ENCODE results near the gene SCGB1D4.

The SCGB1D4 gene

DNA sequence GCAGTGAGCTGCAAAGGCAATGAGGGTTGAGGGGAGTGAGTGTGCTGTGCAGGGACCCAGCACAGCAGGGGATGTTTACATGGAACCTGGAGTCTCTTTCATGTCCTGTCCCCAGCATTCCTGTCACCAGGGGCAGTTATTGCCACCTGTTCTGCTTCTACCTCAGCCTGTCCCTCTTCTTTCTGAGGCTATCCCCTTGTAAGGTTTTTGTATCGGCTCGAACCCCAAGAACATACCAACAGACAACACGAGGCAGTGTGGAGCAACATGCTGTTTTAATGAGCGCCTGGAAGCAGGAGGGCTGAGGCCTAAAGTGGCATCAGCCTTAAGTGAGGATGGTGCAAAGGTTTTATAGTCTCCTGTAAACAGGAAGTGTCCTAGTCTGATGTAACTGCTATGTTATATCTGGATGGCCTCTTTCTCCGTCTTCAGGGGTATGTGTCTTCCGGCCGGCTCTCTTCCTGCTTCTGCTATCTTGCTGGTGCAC lies 25.0 kb downstream of the SCGB1D4 start:
- DNase-seq (ENCODE audit: low spot score) = no peak

DNA sequence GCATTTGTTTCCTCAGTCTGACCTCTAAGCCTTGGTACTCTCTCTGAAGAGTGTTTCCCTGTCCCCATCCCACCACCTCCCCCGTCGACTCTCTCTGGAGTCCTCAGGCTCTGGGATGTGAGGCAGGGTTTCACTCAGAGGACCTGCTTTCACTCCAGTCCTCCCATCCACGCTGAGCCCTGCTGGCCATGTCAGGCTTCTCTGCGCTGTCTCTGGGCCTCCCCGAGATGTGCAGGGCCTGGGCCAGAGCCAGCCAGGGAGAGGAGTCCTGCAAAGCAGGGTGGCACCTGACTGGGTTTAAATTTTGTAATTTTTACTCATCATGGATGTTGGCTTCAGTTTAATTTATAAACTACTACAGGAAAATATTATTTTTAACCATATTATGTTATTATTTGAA lies 25.6 kb downstream of the SCGB1D4 start:
- DNase-seq (ENCODE audit: low spot score) = no peak

DNA sequence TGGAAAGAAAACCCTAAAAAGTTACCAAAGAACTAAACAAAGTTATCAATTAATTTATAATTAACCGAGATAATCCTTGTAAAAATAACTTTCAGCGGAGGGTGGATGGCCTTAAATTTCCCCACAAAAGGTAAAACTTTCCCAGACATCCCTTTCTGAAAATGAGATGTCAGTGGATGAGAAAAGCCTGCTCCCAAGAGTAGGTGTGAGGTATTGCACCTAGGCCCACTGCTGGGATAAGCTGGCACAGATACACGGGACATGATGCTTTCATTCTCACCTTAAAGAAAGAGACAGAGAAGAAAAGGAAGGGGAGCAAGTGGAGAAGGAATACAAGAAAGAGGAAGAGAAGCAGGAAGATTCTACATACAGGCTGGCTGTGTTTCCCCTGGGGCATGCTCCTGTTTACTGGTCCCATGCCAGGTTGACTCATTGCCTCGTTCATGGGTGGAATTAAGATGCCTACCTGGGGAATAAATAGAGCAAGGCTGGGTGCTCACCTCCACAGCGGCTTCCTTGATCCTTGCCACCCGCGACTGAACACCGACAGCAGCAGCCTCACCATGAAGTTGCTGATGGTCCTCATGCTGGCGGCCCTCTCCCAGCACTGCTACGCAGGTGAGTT lies 29.1 kb downstream of the SCGB1D4 start, which contains the start of gene SCGB2A2:
Gene SCGB2A2, plus strand, starts transcription at position 505 of the 625 bp plus-strand sequence. Its CDS starts 59 bp downstream, at position 564.
- no peak for DNase-seq (ENCODE audit: low spot score)

DNA sequence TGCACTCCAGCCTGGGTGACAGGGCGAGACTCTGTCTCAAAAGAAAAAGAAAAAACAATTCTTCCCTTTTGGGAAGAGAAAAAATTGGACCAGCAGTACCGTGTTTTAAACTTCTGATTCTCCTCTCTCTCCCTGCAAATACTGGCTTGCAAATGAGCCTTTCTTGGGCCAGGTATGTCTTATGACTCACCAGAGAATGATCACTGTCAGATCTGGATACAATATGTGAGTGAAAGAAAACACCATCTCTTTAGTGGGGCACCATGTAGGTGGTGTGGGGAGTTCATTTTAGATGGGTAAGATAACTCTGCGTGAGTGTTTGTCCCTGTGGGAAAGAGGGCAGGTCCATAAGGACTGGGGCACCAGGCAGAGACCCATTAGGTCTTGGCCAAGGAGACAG lies 31.3 kb downstream of the SCGB1D4 start:
- no peak for DNase-seq (ENCODE audit: low spot score)

DNA sequence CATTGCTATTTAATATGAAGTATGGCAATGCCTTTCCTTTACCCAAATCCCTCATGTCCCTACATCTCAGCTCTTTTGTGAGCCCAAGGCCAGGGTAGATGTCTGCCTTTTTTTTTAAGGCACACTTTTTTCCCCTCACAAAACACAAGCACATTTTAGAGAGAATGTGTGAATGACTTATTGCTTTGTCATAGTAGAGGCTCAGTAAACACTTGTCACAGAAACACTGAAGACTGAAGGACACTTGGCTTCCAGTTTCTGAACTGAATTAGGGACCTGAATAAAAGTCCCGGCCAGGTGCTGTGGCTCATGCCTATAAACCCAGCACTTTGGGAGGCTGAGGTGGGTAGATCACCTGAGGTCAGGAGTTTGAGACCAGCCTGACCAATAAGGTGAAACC lies 31.8 kb downstream of the SCGB1D4 start:
- no peak for DNase-seq (ENCODE audit: low spot score)

DNA sequence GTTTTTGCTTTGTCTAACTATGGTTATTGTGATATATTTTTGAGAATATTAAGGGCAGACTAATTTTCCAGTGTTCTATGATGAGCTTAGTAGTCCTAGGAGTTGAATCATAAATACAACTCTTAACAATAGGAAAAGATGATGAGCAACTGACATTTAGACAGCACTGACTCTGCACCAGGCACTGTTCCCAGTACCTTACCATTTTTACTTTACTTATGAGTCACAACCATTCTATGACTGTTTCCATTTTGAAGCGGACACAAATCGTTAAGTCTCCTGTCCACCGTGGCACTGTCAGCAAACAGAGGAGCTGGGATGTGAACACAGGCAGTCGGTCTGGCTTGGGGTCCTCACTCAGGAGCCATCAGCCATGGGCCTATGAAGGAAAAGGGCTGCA lies 32.3 kb downstream of the SCGB1D4 start:
- DNase-seq (ENCODE audit: low spot score) = no peak

DNA sequence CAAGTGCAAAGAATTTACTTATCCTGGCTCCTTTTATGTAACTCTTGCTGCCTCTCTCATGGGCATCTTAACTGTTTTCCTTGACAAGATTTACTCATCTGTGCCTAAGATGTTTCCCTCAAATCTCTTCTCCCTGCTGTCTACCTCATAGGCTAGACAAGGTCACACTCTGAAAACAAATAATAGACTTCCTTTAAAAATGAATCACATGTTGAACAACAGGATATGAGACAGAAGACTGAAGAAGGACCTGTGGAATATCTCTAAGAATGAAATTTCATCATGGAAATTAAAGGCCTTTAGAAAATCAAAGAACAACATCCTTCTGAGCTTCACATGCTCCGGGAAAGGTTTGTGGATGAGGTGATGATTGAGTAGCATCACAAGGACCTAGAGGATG lies 34.9 kb downstream of the SCGB1D4 start:
- no peak for DNase-seq (ENCODE audit: low spot score)

DNA sequence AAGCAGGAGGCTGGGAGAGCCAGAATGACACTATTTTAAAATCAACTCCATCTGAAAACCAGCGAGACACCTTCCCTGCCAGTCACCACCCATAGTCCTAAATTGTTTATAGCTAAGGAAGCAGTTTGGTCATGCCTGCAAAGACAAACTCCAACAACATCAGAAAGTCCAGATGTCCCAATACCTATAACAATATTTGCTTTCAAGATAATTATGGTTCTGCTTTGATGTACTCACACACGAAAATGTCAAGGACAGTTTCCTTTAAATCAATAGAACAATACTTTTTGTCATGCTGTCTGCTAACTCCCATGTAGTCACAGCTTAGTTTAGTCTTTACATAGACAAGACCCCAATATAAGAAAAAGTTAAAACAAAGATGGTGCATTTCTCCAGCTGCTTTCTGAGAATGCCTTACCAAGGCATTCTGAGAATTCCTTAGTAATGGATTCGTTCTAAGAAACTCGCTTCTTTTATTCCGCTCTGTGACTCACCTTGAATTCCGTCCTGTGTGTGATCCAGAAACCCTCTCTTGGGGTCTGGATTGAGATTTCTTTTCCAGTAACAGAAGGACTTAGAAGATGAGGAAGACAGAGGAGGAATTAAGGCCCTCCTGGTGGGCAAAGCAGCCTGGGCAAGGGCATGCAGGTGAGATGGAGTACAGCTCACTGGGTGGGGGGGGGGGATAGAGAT lies 38.5 kb downstream of the SCGB1D4 start:
- DNase-seq (ENCODE audit: low spot score) = no peak

DNA sequence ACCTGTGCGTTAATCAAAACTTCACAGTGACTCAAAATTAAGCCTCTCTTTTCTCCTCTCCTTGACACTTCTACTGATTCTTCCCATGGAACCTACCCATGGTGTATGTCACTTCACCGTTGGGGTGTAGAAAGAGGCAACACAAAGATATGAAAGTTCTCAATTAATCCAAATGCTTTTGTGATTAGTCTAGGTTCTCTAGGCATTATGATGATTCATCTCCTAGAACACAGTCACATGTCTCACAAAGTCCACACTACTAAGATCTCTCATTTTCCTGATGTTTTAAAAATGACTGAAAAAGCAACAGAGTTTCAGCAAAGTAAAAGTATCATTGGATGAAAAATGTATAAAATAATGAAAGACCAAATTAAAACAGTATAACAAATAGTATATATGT lies 42.6 kb downstream of the SCGB1D4 start:
- DNase-seq (ENCODE audit: low spot score) = no peak

DNA sequence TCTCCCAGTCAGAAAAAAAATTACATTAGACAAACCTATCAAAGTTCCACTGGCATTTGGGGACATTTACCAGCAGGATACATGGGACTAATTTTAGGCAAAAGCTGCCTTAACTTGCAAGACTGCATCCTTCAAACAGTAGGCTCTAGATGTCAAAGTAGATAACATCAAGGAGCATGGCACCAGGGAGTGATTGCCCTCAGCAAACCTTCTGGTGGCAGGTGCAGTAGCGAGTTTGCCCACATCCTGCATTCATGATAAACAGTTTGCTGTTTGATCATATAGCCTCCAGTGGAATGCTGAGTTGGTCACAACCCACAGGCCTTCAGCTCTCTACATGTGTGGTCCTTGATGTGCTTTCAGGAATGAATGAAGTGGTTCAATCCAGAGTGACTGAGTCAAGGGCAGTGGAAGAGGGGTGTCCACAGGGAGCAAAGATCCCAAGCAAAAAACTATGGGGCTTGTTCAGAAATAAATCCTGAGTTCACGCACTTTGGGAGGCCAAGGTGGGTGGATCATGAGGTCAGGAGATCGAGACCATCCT lies 44.8 kb downstream of the SCGB1D4 start:
- DNase-seq (ENCODE audit: low spot score) = no peak

DNA sequence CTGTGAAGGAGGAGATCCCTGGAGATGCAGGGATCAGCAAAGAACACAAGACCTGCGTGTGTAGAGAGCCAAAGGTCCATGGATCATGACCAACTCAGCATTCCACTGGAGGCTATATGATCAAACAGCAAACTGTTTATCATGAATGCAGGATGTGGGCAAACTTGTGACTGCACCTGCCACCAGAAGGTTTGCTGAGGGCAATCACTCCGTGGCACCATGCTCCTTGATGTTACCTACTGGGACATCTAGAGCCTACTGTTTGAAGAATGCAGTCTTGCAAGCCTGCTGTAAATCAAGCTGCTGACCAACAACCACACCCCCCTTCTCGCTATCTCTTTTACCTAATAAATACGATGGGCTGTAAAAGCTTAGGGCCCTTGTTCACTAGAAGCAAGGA lies 47.2 kb downstream of the SCGB1D4 start:
- DNase-seq (ENCODE audit: low spot score) = no peak
